ENCODE measurements around the gene PTH1R.
"Not testable (repeated sequence)": the region's sequence is repeated elsewhere in the genome, so short reads cannot be mapped to it uniquely, and the experiment has no call there.

PTH1R gene

DNA sequence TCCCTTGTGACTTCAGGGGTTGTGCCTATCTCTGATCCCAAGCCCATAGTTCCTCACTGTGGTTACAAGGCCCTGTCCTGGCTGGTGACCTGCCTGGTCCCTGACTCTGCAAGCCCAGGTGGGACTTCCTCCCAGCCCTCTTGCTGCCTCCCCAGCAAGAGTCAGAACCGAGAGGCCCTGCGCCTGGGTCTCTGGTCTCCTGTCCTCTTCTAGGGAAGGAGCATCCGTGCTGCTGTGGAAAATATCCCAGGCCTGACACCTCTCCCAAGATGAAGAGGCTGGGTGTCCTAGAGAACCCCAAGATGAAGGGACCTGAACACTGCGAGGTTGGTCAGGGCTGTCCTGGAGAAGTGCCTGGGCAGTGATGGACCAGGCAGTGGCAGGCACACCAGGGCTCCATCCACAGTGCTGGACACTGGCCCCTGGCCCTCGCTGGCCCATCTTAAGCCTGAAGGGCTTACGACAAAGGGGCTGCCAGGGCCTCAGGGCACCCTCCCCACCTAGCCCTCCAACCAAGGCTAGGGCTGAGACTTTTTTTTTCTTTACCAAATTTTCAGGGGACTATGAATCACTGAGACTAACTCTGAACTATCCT, 32.7 kb downstream of the PTH1R start:
- no peak for DNase-seq (ENCODE audit: low read depth in 4 of 4, low spot score in 1 of 4)

GRCh38 chr3:46910914-46911313, 33.4 kb downstream of the PTH1R start:
- DNase-seq (ENCODE audit: low read depth in 4 of 4, low spot score in 1 of 4) = not testable (repeated sequence)

- DNase-seq (ENCODE audit: low read depth in 4 of 4, low spot score in 1 of 4) = no peak
Measured at GRCh38 chr3:46912986-46913385, 35.5 kb downstream of the PTH1R start.

- DNase-seq (ENCODE audit: low read depth in 4 of 4, low spot score in 1 of 4) = no peak
Measured at GRCh38 chr3:46913644-46914043, 36.1 kb downstream of the PTH1R start.

GRCh38 chr3:46914849-46915248, 37.3 kb downstream of the PTH1R start:
- no peak for DNase-seq (ENCODE audit: low read depth in 4 of 4, low spot score in 1 of 4)

DNA sequence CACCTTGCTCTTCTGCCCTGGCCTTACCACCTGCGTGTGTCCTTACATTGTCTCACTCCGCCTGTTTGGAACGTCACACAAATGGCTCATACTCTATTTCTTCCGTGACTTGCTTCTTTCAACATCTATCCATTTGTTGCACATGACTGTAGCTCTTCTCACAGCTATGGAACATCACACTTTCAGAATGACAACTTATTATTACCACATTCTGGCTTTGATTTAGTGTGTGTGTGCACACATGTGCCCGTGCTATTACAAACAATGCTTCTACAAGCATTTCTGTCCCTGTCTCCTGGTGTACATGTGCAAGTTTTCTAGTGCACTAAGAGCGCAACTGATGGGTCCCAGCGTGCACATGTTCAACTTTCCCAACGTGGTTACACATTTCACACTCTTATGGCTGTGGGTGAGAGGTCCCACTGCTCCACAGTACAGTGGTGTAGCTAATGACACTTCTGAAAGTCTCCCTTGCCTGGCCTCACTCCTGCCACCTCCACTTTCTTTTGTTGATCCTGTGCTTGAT, 37.8 kb downstream of the PTH1R start:
- no peak for DNase-seq (ENCODE audit: low read depth in 4 of 4, low spot score in 1 of 4)

DNA sequence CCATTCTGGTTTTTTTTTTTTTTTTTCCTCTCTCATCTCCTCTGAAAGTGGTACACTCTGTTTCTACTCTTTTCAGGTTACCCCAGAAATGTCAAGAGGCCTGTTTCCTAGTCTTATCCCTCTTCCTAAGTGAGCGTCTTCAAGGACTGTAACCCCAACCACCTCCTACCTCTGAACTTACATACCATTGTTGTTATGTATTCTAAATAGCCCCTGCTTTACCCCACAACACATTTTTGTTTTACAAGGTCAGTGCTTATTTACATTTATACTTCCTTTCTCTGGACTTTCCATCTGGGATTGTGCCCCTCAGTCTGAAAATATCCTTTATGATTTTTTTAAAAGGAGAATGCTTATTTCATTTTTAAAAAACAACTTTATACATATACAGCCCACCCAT, 38.8 kb downstream of the PTH1R start:
- no peak for DNase-seq (ENCODE audit: low read depth in 4 of 4, low spot score in 1 of 4)

- no peak for DNase-seq (ENCODE audit: low read depth in 4 of 4, low spot score in 1 of 4)
Measured at GRCh38 chr3:46916799-46917198, 39.3 kb downstream of the PTH1R start.

DNA sequence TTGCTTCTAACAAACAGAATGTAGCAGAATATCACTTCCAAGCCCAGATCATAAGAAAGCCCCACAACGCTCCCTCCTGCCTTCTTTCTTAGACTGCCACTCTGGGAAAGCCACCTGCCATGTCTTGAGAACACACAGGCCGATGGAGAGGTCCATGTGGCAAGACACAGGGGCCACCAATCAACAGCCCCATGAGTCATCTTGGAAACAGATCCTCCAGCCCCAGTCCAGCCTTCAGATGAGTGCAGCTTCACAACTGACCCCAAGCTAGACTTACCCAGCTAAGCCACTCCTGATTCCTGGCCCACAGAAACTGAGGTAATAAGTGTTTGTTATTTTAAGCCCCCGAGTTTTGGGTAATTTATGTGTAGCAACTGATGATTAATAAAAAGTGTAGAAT, 39.7 kb downstream of the PTH1R start:
- no peak for DNase-seq (ENCODE audit: low read depth in 4 of 4, low spot score in 1 of 4)

GRCh38 chr3:46918202-46918601, 40.7 kb downstream of the PTH1R start:
- no peak for DNase-seq (ENCODE audit: low read depth in 4 of 4, low spot score in 1 of 4)

- DNase-seq (ENCODE audit: low read depth in 4 of 4, low spot score in 1 of 4) = no peak
Measured at GRCh38 chr3:46918634-46919033, 41.1 kb downstream of the PTH1R start.

DNA sequence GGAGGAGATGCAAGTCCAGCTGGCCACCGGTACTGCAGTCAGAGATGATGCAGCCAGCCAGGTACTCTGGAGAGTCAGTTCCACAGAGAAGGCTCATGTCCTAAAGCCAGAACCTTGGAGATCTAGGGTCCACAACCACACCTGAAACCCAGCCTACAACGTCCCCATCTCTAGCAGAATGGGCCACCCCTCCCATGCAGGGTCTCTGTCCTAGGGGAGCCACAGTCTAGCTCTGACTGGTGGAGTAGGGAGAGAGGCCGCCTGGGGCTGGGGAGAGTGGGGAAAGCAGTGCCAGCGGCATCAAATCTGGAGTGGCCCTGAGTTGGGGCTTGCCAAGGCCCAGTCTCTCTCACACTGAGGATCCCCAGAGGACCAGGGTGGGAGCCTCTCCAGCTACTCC, 43.5 kb downstream of the PTH1R start:
- no peak for DNase-seq (ENCODE audit: low read depth in 4 of 4, low spot score in 1 of 4)

DNA sequence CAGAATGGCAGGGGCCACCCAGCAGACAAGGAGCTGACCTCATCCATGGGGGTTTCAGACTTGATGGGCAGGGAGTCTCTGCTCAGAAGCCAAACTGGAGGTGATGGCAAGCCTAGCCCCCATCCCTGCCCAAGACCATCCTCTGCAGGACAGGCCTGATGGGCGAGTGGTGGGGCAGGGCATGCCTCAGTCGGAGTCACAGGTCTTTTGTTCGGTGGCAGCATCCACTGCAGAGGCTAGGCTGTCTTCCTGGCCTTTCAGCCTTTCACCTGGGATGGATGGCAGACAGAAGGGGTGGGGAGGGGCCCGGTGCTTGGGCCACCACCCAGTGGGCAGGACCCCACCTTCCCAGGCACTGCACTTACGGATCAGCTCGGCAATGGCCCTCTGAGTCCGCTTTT, 44.4 kb downstream of the PTH1R start:
- DNase-seq (ENCODE audit: low read depth in 4 of 4, low spot score in 1 of 4) = no peak

GRCh38 chr3:46922426-46922825, 44.9 kb downstream of the PTH1R start:
- DNase-seq (ENCODE audit: low read depth in 4 of 4, low spot score in 1 of 4) = no peak

GRCh38 chr3:46922871-46923558, 45.5 kb downstream of the PTH1R start:
- DNase-seq (ENCODE audit: low read depth in 4 of 4, low spot score in 1 of 4) = no peak

- DNase-seq (ENCODE audit: low read depth in 4 of 4, low spot score in 1 of 4) = no peak
Measured at GRCh38 chr3:46923559-46924350, 46.2 kb downstream of the PTH1R start.

GRCh38 chr3:46924921-46925584, 47.5 kb downstream of the PTH1R start:
- DNase-seq (ENCODE audit: low read depth in 4 of 4, low spot score in 1 of 4) = no peak

GRCh38 chr3:46925585-46925934, 48.0 kb downstream of the PTH1R start:
- no peak for DNase-seq (ENCODE audit: low read depth in 4 of 4, low spot score in 1 of 4)

DNA sequence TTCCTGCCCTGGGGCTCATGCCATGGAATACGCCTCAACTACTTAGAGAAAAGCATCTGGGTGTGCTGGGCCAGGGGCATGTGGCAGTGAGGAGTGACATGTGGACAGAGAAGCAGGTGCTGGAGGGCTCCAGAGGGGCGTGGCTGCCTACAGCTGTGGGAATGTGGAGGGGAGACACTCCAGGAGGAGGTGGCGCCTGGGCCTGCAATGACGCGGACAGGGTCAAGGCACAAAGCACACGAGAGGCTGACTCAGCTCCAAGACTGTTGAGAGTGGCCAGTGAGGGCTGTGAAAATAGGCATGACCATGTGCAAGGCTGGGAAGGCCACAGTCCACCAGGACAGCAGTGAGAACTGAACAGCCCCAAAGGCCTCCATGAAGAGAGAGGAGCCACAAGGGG, 48.5 kb downstream of the PTH1R start:
- DNase-seq (ENCODE audit: low read depth in 4 of 4, low spot score in 1 of 4) = no peak

DNA sequence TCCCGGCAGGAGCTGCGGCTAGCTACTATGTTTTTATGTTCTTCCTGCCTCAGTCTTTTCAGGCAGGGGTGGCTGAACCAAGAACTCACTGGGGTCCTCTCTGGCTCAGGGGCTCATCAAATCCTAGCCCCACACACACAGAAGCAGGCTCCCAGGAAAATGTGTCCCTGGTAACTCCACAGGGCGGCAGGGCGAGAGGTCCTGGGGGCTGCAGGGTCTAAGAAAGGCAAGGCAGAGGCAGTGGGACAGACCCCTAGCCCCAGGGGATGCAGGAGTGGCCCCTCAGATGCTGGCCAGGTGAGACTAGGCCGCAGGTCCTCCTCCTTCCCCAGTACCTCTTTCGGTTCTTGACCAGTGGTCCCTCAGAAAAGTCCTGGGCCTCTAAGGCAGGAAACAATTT, 48.9 kb downstream of the PTH1R start:
- DNase-seq (ENCODE audit: low read depth in 4 of 4, low spot score in 1 of 4) = no peak

DNA sequence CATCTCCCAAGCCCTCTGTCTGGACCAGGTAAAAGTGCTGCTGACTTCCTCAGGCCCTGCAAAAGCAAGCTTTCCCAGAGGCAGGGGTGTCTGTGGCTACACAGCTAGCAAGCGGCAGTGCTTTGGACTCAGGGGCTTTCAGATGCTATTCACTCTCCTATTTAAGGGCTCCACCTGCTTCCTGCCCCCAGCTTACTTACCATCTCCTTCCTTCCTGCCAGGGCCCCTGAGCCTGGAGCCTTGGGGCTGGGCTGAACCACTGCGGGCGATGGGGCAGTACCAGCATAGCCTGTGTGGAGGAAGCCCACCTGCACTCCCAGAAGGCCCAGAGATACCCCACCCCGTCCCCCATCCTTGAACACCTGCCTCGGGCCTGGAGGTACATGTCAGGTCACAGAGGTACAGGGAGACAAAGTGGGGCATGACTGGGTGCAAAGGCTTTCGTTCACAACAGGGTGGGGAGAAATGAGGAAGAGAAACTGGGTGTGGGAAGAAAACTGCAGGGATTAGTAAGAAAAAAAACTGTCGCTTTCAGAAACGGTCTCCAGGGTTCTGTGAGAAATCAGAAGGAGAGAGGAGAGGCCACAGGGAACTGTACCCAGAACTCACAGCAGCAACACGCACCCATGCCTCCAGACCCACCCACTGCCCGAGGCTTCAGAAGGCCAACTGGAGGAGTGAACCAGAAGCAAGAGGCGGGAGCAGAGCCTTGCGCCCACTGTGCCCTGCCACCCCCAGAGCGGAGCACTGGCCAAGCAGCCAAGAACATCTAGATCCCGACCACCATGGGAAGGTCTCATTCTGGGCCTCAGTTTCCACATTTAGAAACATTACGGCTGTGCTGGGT, 49.6 kb downstream of the PTH1R start:
- DNase-seq (ENCODE audit: low read depth in 4 of 4, low spot score in 1 of 4) = no peak
